ENCODE results near the gene UBL4B.

DNA sequence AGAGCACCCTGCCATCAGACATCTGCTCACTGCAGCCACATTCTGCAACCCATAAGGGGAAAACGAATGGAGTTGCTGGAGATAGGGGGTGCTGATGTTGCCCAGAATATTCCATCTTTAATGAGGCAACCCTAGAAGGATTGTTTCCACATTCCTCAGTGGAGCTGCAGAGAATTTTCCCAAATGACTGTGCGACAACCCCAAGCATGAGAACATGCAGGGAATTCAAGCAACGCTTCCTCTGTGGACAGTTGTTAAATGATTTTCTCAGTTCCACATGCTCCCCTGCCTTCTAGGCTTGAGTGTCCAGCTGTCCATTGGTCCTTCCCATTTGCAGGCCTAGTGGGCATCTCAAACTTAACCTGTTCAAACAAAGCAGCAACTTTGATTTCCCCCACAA, 20.5 kb upstream of the UBL4B start:
- TF ChIP-seq POLR2A (IDR thresholded peaks at IDR 0.05): no peak
- TF ChIP-seq, protein P1, sequence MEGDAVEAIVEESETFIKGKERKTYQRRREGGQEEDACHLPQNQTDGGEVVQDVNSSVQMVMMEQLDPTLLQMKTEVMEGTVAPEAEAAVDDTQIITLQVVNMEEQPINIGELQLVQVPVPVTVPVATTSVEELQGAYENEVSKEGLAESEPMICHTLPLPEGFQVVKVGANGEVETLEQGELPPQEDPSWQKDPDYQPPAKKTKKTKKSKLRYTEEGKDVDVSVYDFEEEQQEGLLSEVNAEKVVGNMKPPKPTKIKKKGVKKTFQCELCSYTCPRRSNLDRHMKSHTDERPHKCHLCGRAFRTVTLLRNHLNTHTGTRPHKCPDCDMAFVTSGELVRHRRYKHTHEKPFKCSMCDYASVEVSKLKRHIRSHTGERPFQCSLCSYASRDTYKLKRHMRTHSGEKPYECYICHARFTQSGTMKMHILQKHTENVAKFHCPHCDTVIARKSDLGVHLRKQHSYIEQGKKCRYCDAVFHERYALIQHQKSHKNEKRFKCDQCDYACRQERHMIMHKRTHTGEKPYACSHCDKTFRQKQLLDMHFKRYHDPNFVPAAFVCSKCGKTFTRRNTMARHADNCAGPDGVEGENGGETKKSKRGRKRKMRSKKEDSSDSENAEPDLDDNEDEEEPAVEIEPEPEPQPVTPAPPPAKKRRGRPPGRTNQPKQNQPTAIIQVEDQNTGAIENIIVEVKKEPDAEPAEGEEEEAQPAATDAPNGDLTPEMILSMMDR (IDR thresholded peaks at IDR 0.05): no peak

All from prostate gland (tissue), 2 donors.